B cell (primary cell): ENCODE data around the gene ZBTB12. TPM values are rescaled to one million over a fixed set of nuclear protein-coding genes. Genes with fewer than 3 reads are reported as not detected.

Experiments
- ATAC-seq: fragments of 200-7000 bp; cut with Tn5 transposase; one replicate; pipeline ENCODE4 v1.10.0; 2021; ENCODE audit warnings: low read depth, mild to moderate bottlenecking, moderate number of reproducible peaks, moderate library complexity
- CTCF ChIA-PET: fragments of 350-600 bp; sonication (Branson Sonifier 250); formaldehyde crosslinking; loops from one replicate; lab custom pipeline; 2021; ENCODE audit warnings: antibody characterized with exemption, inconsistent platforms; lab: Charles Lee
- POLR2A ChIA-PET: fragments of 350-600 bp; sonication (Branson Sonifier 250); formaldehyde crosslinking; loops from one replicate; lab custom pipeline; 2021; ENCODE audit warnings: antibody characterized with exemption; lab: Charles Lee
- DNase-seq: peaks from one replicate; pipeline ENCODE4 v3.0.0; 2013
- H2AFZ ChIP-seq: 2 replicates; pipeline ENCODE4 v1.6.1; 2012; ENCODE audit warnings: mild to moderate bottlenecking, low read depth, low read length; ENCODE audit not compliant: insufficient read depth, poor library complexity, severe bottlenecking
- H3K27ac ChIP-seq, 2 donors: 1 replicate in 1 of 2; 2 replicates in 1 of 2; pipeline ENCODE4 v1.5.1; 2012 to 2013; ENCODE audit warnings: low read length in 2 of 2, mild to moderate bottlenecking in 2 of 2, moderate library complexity in 1 of 2
- H3K27me3 ChIP-seq, 4 experiments: fragments of 200-600 bp in 1 of 4; sonication (generic) in 1 of 4; replicated peaks in 1 of 4; 1 replicate in 2 of 4; 2 replicates in 2 of 4; pipeline versions ENCODE4 v1.6.1 to v1.7.0; 2013 to 2016; ENCODE audit warnings: low read length in 3 of 4, mild to moderate bottlenecking in 2 of 4, mixed read lengths in 1 of 4, moderate library complexity in 1 of 4; ENCODE audit not compliant: insufficient read depth in 4 of 4, control insufficient read depth in 3 of 4; ENCODE audit errors: control extremely low read depth in 1 of 4
- H3K36me3 ChIP-seq, 2 experiments: replicated peaks in 1 of 2; 1 replicate in 1 of 2; 2 replicates in 1 of 2; pipeline versions ENCODE4 v1.6.1 to v1.7.1; 2013; ENCODE audit warnings: low read length in 1 of 2; ENCODE audit not compliant: insufficient read depth in 2 of 2, control insufficient read depth in 1 of 2; ENCODE audit errors: control extremely low read depth in 1 of 2, extremely low read depth in 1 of 2
- H3K4me1 ChIP-seq, 2 donors: fragments of 200-600 bp in 1 of 2; sonication (generic) in 1 of 2; 1 replicate in 1 of 2; 2 replicates in 1 of 2; pipeline versions ENCODE4 v1.5.1 to v1.6.1; 2013 to 2017; ENCODE audit warnings: low read length in 2 of 2; ENCODE audit not compliant: control insufficient read depth in 2 of 2, insufficient read depth in 2 of 2
- H3K4me2 ChIP-seq: replicated peaks from 2 replicates; pipeline ENCODE3; 2012; ENCODE audit warnings: mild to moderate bottlenecking, low read depth, low read length; ENCODE audit not compliant: poor library complexity, severe bottlenecking
- H3K4me3 ChIP-seq, 5 experiments: fragments of 200-600 bp in 1 of 5; sonication (generic) in 1 of 5; 1 replicate in 3 of 5; 2 replicates in 2 of 5; pipeline versions ENCODE4 v1.5.1 to v1.7.0; 2011 to 2016; ENCODE audit warnings: low read length in 4 of 5, mild to moderate bottlenecking in 4 of 5, low read depth in 2 of 5, control low read depth in 1 of 5, moderate library complexity in 1 of 5; ENCODE audit not compliant: insufficient read depth in 1 of 5; ENCODE audit errors: control extremely low read depth in 1 of 5, extremely low read depth in 1 of 5
- H3K79me2 ChIP-seq: fragments of 200-600 bp; sonication (generic); one replicate; pipeline ENCODE4 v1.6.0; 2016; ENCODE audit warnings: low read length; ENCODE audit not compliant: control insufficient read depth, insufficient read depth
- H3K9ac ChIP-seq: fragments of 200-600 bp; sonication (generic); 2 replicates; pipeline ENCODE4 v1.6.1; 2017; ENCODE audit warnings: mild to moderate bottlenecking, low read length, moderate library complexity
- H3K9me3 ChIP-seq, 3 donors: one replicate each; pipeline versions ENCODE4 v1.6.1 to v1.7.1; 2013; ENCODE audit warnings: low read length in 2 of 3; ENCODE audit not compliant: control insufficient read depth in 2 of 3, insufficient read depth in 1 of 3; ENCODE audit errors: control extremely low read depth in 1 of 3
- H4K20me1 ChIP-seq: 2 replicates; pipeline ENCODE4 v1.6.0; 2012; ENCODE audit warnings: mild to moderate bottlenecking, low read length; ENCODE audit not compliant: insufficient read depth, control insufficient read depth, poor library complexity, severe bottlenecking
- H3K27ac Mint-ChIP-seq: one replicate; pipeline ENCODE4 v1.8.0; 2021; ENCODE audit warnings: mixed read lengths
- H3K27me3 Mint-ChIP-seq: one replicate; pipeline ENCODE4 v1.8.0; 2021; ENCODE audit warnings: mixed read lengths
- H3K4me1 Mint-ChIP-seq: one replicate; pipeline ENCODE4 v1.8.0; 2021; ENCODE audit warnings: mixed read lengths
- H3K4me3 Mint-ChIP-seq: one replicate; pipeline ENCODE4 v1.8.0; 2021; ENCODE audit warnings: mixed read lengths
- H3K9me3 Mint-ChIP-seq: one replicate; pipeline ENCODE4 v1.8.0; 2022; ENCODE audit warnings: mixed read lengths; ENCODE audit not compliant: insufficient read depth
- EZH2 ChIP-seq: IDR thresholded peaks from 2 replicates; pipeline ENCODE4 v1.6.1; 2012; ENCODE audit warnings: borderline replicate concordance, low read depth, mild to moderate bottlenecking, moderate library complexity, low read length; ENCODE audit not compliant: insufficient read depth, poor library complexity, severe bottlenecking
- WGBS: methylation state at CpG from one replicate; pipeline ENCODE4 v1.1.5; 2013; ENCODE audit warnings: missing lambda C conversion rate; ENCODE audit not compliant: insufficient coverage; 5-methylcytosine and 5-hydroxymethylcytosine counted together
- intact Hi-C: fragments of 100-400 bp; cut with micrococcal nuclease; formaldehyde crosslinking; loops from one replicate; pipeline ENCODE4 v1.10.0; 2022
- polyA plus RNA-seq: library from polyadenylated mRNA; depleted of rRNA; stranded (reverse); fragments of >200 nt; gene quantifications from 2 replicates; pipeline ENCODE4 v1.2.3, GENCODE V29; 2012
- total RNA-seq, 2 donors: library from RNA; stranded (reverse); fragments of 120-200 nt in 1 of 2; gene quantifications; 1 replicate in 1 of 2; 2 replicates in 1 of 2; pipeline versions ENCODE4 v1.2.3 to v1.2.4, GENCODE V29; 2013 to 2022
- TF ChIP-seq, protein P1 (sequence below): fragments of 200-600 bp; IDR thresholded peaks from one replicate; pipeline ENCODE4 v1.8.0; 2022; ENCODE audit warnings: antibody characterized with exemption, mild to moderate bottlenecking

Gene ZBTB12
- total and polyA plus RNA-seq, 2 donors (not counting 1 experiment from before 2014, with no cell fraction given) = 1.4 to 8.9 TPM

GRCh38 chr6:31879143-31879542 lies 22.7 kb downstream of the ZBTB12 start:
- H3K79me2 ChIP-seq = no peaks in the 10 kb centered on the region
- no peaks in the 10 kb centered on the region for H3K27me3 ChIP-seq
- no peaks in the 10 kb centered on the region for H3K9me3 ChIP-seq
- ChIA-PET POLR2A (interaction anchor here (0.6 kb wide), 1 partner anchor 44 kb away, joined by 3 read pairs; no protein-coding TSS in a partner anchor), CTCF (no interaction called here)
- H3K36me3 ChIP-seq = peaks cover 0 to 41% of the 10 kb centered on the region in 2 experiments
- H2AFZ ChIP-seq = no peak overlapping the region
- H3K4me2 ChIP-seq = no peak overlapping the region
- no peaks in the 10 kb centered on the region for H3K4me1 Mint-ChIP-seq
- TF ChIP-seq, protein P1, sequence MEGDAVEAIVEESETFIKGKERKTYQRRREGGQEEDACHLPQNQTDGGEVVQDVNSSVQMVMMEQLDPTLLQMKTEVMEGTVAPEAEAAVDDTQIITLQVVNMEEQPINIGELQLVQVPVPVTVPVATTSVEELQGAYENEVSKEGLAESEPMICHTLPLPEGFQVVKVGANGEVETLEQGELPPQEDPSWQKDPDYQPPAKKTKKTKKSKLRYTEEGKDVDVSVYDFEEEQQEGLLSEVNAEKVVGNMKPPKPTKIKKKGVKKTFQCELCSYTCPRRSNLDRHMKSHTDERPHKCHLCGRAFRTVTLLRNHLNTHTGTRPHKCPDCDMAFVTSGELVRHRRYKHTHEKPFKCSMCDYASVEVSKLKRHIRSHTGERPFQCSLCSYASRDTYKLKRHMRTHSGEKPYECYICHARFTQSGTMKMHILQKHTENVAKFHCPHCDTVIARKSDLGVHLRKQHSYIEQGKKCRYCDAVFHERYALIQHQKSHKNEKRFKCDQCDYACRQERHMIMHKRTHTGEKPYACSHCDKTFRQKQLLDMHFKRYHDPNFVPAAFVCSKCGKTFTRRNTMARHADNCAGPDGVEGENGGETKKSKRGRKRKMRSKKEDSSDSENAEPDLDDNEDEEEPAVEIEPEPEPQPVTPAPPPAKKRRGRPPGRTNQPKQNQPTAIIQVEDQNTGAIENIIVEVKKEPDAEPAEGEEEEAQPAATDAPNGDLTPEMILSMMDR = no peak
- TF ChIP-seq EZH2 = no peak
- ATAC-seq (no peak), DNase-seq (no peak)
- no peak overlapping the region for H3K4me3 Mint-ChIP-seq
- H4K20me1 ChIP-seq = no peaks in the 10 kb centered on the region
- no peak overlapping the region for H3K4me3 ChIP-seq
- no peak overlapping the region for H3K27ac Mint-ChIP-seq
- WGBS = 87% methylated on average over 4 of the region's 13 CpGs
- intact Hi-C loops = no loop called here
- no peak overlapping the region for H3K27ac ChIP-seq
- no peak overlapping the region for H3K9ac ChIP-seq
- H3K4me1 ChIP-seq = no peaks in the 10 kb centered on the region
- no peaks in the 10 kb centered on the region for H3K9me3 Mint-ChIP-seq
- no peaks in the 10 kb centered on the region for H3K27me3 Mint-ChIP-seq

- H2AFZ ChIP-seq = no peak within 1 kb of the TSS
- no peaks in the 10 kb centered on the region for H3K27me3 Mint-ChIP-seq
- no peak within 1 kb of the TSS for H3K4me3 ChIP-seq
- no peak for TF ChIP-seq EZH2
- TF ChIP-seq, protein P1 = no peak
- H3K27ac Mint-ChIP-seq = no peak within 1 kb of the TSS
- no peak within 1 kb of the TSS for H3K9ac ChIP-seq
- DNase-seq = no peak
- H3K9me3 ChIP-seq = no peaks in the 10 kb centered on the region
- intact Hi-C loops = no loop called here
- H3K36me3 ChIP-seq = peaks cover 0 to 38% of the 10 kb centered on the region in 2 experiments
- ATAC-seq = no peak
- no peak within 1 kb of the TSS for H3K4me2 ChIP-seq
- H3K4me1 Mint-ChIP-seq = no peaks in the 10 kb centered on the region
- ChIA-PET POLR2A (interaction anchor here (0.6 kb wide), 2 partner anchors 23 to 44 kb away, joined by 3 to 4 read pairs; partner anchors contain the start of gene ZBTB12), CTCF (no interaction called here)
- H3K27me3 ChIP-seq = no peaks in the 10 kb centered on the region
- no peaks in the 10 kb centered on the region for H3K4me1 ChIP-seq
- no peaks in the 10 kb centered on the region for H3K9me3 Mint-ChIP-seq
- H4K20me1 ChIP-seq = no peaks in the 10 kb centered on the region
- no peaks in the 10 kb centered on the region for H3K79me2 ChIP-seq
- H3K4me3 Mint-ChIP-seq = no peak within 1 kb of the TSS
- no peak within 1 kb of the TSS for H3K27ac ChIP-seq
- 75% methylated on average over 16 of the region's 18 CpGs for WGBS
These were observed 23.2 kb downstream of the ZBTB12 start, which contains the start of gene SLC44A4 for GRCh38 chr6:31878726-31879125. Gene SLC44A4, minus strand, starts transcription at chr6:31878997. Its CDS starts 17 bp downstream, at chr6:31878980.
